ENCODE results near the gene ALAS1.

The ALAS1 gene

DNA sequence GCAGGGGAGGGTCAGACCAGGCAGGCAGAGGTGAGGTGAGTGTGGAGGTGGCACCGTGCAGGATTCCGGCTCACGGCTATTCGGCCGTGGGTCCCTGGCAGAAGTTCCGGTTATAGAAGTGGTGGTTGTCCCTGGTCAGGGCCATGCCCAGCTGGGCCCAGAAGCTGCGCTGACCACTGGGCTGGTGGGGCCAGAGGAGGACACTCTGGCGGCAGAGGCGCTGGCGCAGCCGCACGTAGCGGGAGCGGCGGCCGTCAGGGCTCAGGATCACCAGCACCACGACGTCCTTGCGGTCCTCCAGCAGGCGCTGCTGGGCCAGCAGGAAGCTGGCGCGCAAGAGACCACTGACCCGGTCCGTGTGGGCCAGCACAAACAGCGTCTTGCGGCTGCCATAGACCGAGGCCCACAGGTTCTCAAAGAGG is 23.2 kb downstream of the ALAS1 start:
- H3K18ac ChIP-seq (ENCODE audit: low read length), result peak overlapping the region; percentile 2
- peaks cover 2% of the 10 kb centered on the region for H3K79me1 ChIP-seq (ENCODE audit: low read depth, low read length)
- H2BK120ac ChIP-seq (ENCODE audit: low read depth, low read length), result no peak overlapping the region
- H3K36me3 ChIP-seq (replicated peaks in 1 of 2; ENCODE audit: control insufficient read depth in 2 of 2, insufficient read depth in 2 of 2, low read length in 2 of 2), result peaks cover 0 to 4% of the 10 kb centered on the region in 2 donors
- no peak overlapping the region for H3K4ac ChIP-seq (ENCODE audit: low read length)
- no peak overlapping the region for H3K4me3 ChIP-seq (ENCODE audit: low read length in 2 of 2)
- H3K14ac ChIP-seq (ENCODE audit: low read length), result peak overlapping the region; percentile 56
- H3K4me1 ChIP-seq (ENCODE audit: control insufficient read depth in 2 of 2, insufficient read depth in 1 of 2, low read depth in 1 of 2, low read length in 2 of 2), result peaks cover 11 to 14% of the 10 kb centered on the region in 2 donors
- H4K8ac ChIP-seq (ENCODE audit: low read depth, low read length), result no peak overlapping the region
- H2BK5ac ChIP-seq (ENCODE audit: low read length), result peak overlapping the region; percentile 8
- no peak overlapping the region for H3K9ac ChIP-seq (ENCODE audit: low read depth, low read length, poor library complexity)
- peak overlapping the region; percentile 13 for H2BK15ac ChIP-seq (ENCODE audit: low read length)
- H4K91ac ChIP-seq (ENCODE audit: low read depth, low read length, poor library complexity), result peak overlapping the region; percentile 90
- H3K4me2 ChIP-seq (ENCODE audit: insufficient read depth, low read length, poor library complexity, severe bottlenecking), result no peak overlapping the region
- H3K9me3 ChIP-seq (replicated peaks in 1 of 2; ENCODE audit: control insufficient read depth in 2 of 2, insufficient read depth in 1 of 2, low read depth in 1 of 2, low read length in 2 of 2), result no peaks in the 10 kb centered on the region
- H3K23ac ChIP-seq (ENCODE audit: low read depth, low read length, poor library complexity), result peak overlapping the region; percentile 68
- no peak overlapping the region for H3K27ac ChIP-seq (replicated peaks; ENCODE audit: low read length)
- H2AK5ac ChIP-seq (ENCODE audit: low read depth, low read length), result peak overlapping the region; percentile 96
- no CpG with 5 or more reads among the region's 27 CpGs for WGBS, 2 donors (ENCODE audit: extremely low coverage in 2 of 2, insufficient read length in 2 of 2, insufficient replicate concordance in 1 of 2)
- no peak for DNase-seq (ENCODE audit: low spot score)
- H2BK12ac ChIP-seq (ENCODE audit: low read length), result peak overlapping the region; percentile 82
- peak overlapping the region; percentile 66 for H2AFZ ChIP-seq (ENCODE audit: low read length)
- no peaks in the 10 kb centered on the region for H3K27me3 ChIP-seq (ENCODE audit: control insufficient read depth in 3 of 3, insufficient read depth in 3 of 3, low read depth in 1 of 3, low read length in 3 of 3)

- H3K79me1 ChIP-seq (ENCODE audit: low read depth, low read length), result peaks cover 2% of the 10 kb centered on the region
- no peak for DNase-seq (ENCODE audit: low spot score)
- WGBS, 2 donors (ENCODE audit: extremely low coverage in 2 of 2, insufficient read length in 2 of 2, insufficient replicate concordance in 1 of 2), result no CpG with 5 or more reads among the region's 34 CpGs
- H3K9ac ChIP-seq (ENCODE audit: low read depth, low read length, poor library complexity), result peak overlapping the region; percentile 40
- H3K18ac ChIP-seq (ENCODE audit: low read length), result peak overlapping the region; percentile 38
- H3K27ac ChIP-seq (replicated peaks; ENCODE audit: low read length), result no peak overlapping the region
- no peak overlapping the region for H3K4ac ChIP-seq (ENCODE audit: low read length)
- peak overlapping the region; percentile 82 for H2BK12ac ChIP-seq (ENCODE audit: low read length)
- H3K27me3 ChIP-seq (ENCODE audit: control insufficient read depth in 3 of 3, insufficient read depth in 3 of 3, low read depth in 1 of 3, low read length in 3 of 3), result no peaks in the 10 kb centered on the region
- no peak overlapping the region for H2BK120ac ChIP-seq (ENCODE audit: low read depth, low read length)
- H3K4me1 ChIP-seq (ENCODE audit: control insufficient read depth in 2 of 2, insufficient read depth in 1 of 2, low read depth in 1 of 2, low read length in 2 of 2), result peaks cover 11% of the 10 kb centered on the region in 2 donors
- peak overlapping the region; percentile 13 for H2BK15ac ChIP-seq (ENCODE audit: low read length)
- H3K14ac ChIP-seq (ENCODE audit: low read length), result peak overlapping the region; percentile 56
- H3K9me3 ChIP-seq (replicated peaks in 1 of 2; ENCODE audit: control insufficient read depth in 2 of 2, insufficient read depth in 1 of 2, low read depth in 1 of 2, low read length in 2 of 2), result no peaks in the 10 kb centered on the region
- H3K36me3 ChIP-seq (replicated peaks in 1 of 2; ENCODE audit: control insufficient read depth in 2 of 2, insufficient read depth in 2 of 2, low read length in 2 of 2), result peaks cover 0 to under 1% of the 10 kb centered on the region in 2 donors
- H3K23ac ChIP-seq (ENCODE audit: low read depth, low read length, poor library complexity), result peak overlapping the region; percentile 68
- H4K91ac ChIP-seq (ENCODE audit: low read depth, low read length, poor library complexity), result no peak overlapping the region
- no peak overlapping the region for H2AFZ ChIP-seq (ENCODE audit: low read length)
- peak overlapping the region; percentile 75 for H2BK5ac ChIP-seq (ENCODE audit: low read length)
- H4K8ac ChIP-seq (ENCODE audit: low read depth, low read length), result no peak overlapping the region
- H2AK5ac ChIP-seq (ENCODE audit: low read depth, low read length), result peak overlapping the region; percentile 96
- no peak overlapping the region for H3K4me2 ChIP-seq (ENCODE audit: insufficient read depth, low read length, poor library complexity, severe bottlenecking)
- no peak overlapping the region for H3K4me3 ChIP-seq (ENCODE audit: low read length in 2 of 2)
These were observed 23.8 kb downstream of the ALAS1 start for GRCh38 chr3:52221563-52222318.

GRCh38 chr3:52222319-52223221 is 24.6 kb downstream of the ALAS1 start:
- peak overlapping the region; percentile 2 for H3K14ac ChIP-seq (ENCODE audit: low read length)
- peaks cover 0 to 1% of the 10 kb centered on the region in 2 donors for H3K36me3 ChIP-seq (replicated peaks in 1 of 2; ENCODE audit: control insufficient read depth in 2 of 2, insufficient read depth in 2 of 2, low read length in 2 of 2)
- H2BK12ac ChIP-seq (ENCODE audit: low read length), result peak overlapping the region; percentile 16
- H4K91ac ChIP-seq (ENCODE audit: low read depth, low read length, poor library complexity), result no peak overlapping the region
- H2AFZ ChIP-seq (ENCODE audit: low read length), result no peak overlapping the region
- no peak overlapping the region for H2BK120ac ChIP-seq (ENCODE audit: low read depth, low read length)
- H3K9ac ChIP-seq (ENCODE audit: low read depth, low read length, poor library complexity), result peak overlapping the region; percentile 21
- peak overlapping the region; percentile 75 for H2BK5ac ChIP-seq (ENCODE audit: low read length)
- H3K4me2 ChIP-seq (ENCODE audit: insufficient read depth, low read length, poor library complexity, severe bottlenecking), result no peak overlapping the region
- no peak overlapping the region for H3K27ac ChIP-seq (replicated peaks; ENCODE audit: low read length)
- H3K4me1 ChIP-seq (ENCODE audit: control insufficient read depth in 2 of 2, insufficient read depth in 1 of 2, low read depth in 1 of 2, low read length in 2 of 2), result peaks cover 7 to 11% of the 10 kb centered on the region in 2 donors
- no peak overlapping the region for H3K18ac ChIP-seq (ENCODE audit: low read length)
- peaks cover 2% of the 10 kb centered on the region for H3K79me1 ChIP-seq (ENCODE audit: low read depth, low read length)
- peak overlapping the region; percentile 37 for H2BK15ac ChIP-seq (ENCODE audit: low read length)
- DNase-seq (ENCODE audit: low spot score), result no peak
- H3K27me3 ChIP-seq (ENCODE audit: control insufficient read depth in 3 of 3, insufficient read depth in 3 of 3, low read depth in 1 of 3, low read length in 3 of 3), result no peaks in the 10 kb centered on the region
- no peak overlapping the region for H4K8ac ChIP-seq (ENCODE audit: low read depth, low read length)
- no peaks in the 10 kb centered on the region for H3K9me3 ChIP-seq (replicated peaks in 1 of 2; ENCODE audit: control insufficient read depth in 2 of 2, insufficient read depth in 1 of 2, low read depth in 1 of 2, low read length in 2 of 2)
- peak overlapping the region; percentile 65 for H3K23ac ChIP-seq (ENCODE audit: low read depth, low read length, poor library complexity)
- H3K4me3 ChIP-seq (ENCODE audit: low read length in 2 of 2), result no peak overlapping the region
- no CpG with 5 or more reads among the region's 41 CpGs for WGBS, 2 donors (ENCODE audit: extremely low coverage in 2 of 2, insufficient read length in 2 of 2, insufficient replicate concordance in 1 of 2)
- H3K4ac ChIP-seq (ENCODE audit: low read length), result no peak overlapping the region
- peak overlapping the region; percentile 96 for H2AK5ac ChIP-seq (ENCODE audit: low read depth, low read length)
